K562 (cell line): ENCODE data around the gene RETSAT. TPM values are rescaled to one million over a fixed set of nuclear protein-coding genes. Genes with fewer than 3 reads are reported as not detected.

Source experiments
- ARID1B ChIP-seq: fragments of 450-650 bp; IDR thresholded peaks from 2 replicates; pipeline ENCODE4 v1.6.1; 2016; ENCODE audit warnings: antibody characterized with exemption, mild to moderate bottlenecking, inconsistent platforms
- ASH1L ChIP-seq: fragments of 450-650 bp; IDR thresholded peaks from 2 replicates; pipeline ENCODE4 v1.6.1; 2018; ENCODE audit warnings: borderline replicate concordance, mild to moderate bottlenecking, low read depth; ENCODE audit not compliant: partially characterized antibody
- CBFA2T3 ChIP-seq: fragments of 450-650 bp; IDR thresholded peaks from 2 replicates; pipeline ENCODE4 v1.6.1; 2017
- CEBPZ ChIP-seq: fragments of 150-350 bp; IDR thresholded peaks from 2 replicates; pipeline ENCODE4 v1.6.1; 2014; ENCODE audit warnings: low read depth, mild to moderate bottlenecking, low read length, borderline replicate concordance
- CREBBP ChIP-seq: IDR thresholded peaks from one replicate; pipeline ENCODE4 v1.6.1; 2012; ENCODE audit warnings: low read depth, mild to moderate bottlenecking, control low read depth, inconsistent platforms, low read length
- MAFF ChIP-seq: IDR thresholded peaks from 2 replicates; pipeline ENCODE4 v1.6.1; 2012; ENCODE audit warnings: low read length, improper control_type of control experiment
- MAZ ChIP-seq, 2 experiments: fragments of 450-650 bp in 1 of 2; sonication (generic) in 1 of 2; formaldehyde crosslinking; IDR thresholded peaks in 1 of 2; conservative IDR thresholded peaks in 1 of 2; 2 replicates each; pipeline versions ENCODE4 v1.4.0 to v1.5.0; 2020; ENCODE audit warnings: mild to moderate bottlenecking in 1 of 2, missing genetic modification reagents in 1 of 2
- MNT ChIP-seq, 2 experiments: fragments of 450-650 bp; conservative IDR thresholded peaks; 2 replicates each; pipeline ENCODE4 v1.6.1; 2017; ENCODE audit warnings: mild to moderate bottlenecking in 2 of 2, moderate library complexity in 2 of 2
- MTA2 ChIP-seq: fragments of 450-650 bp; IDR thresholded peaks from 2 replicates; pipeline ENCODE4 v1.6.1; 2016; ENCODE audit warnings: low read depth
- NRF1 ChIP-seq, 2 experiments: fragments of 450-650 bp; IDR thresholded peaks in 1 of 2; conservative IDR thresholded peaks in 1 of 2; 2 replicates each; pipeline ENCODE4 v1.6.1; 2014; ENCODE audit warnings: mild to moderate bottlenecking in 2 of 2
- RFX5 ChIP-seq: IDR thresholded peaks from 2 replicates; pipeline ENCODE4 v1.6.1; 2011; ENCODE audit warnings: low read depth, mild to moderate bottlenecking, improper control_type of control experiment, low read length
- SMAD1 ChIP-seq: fragments of 150-350 bp; IDR thresholded peaks from 2 replicates; pipeline ENCODE4 v1.6.1; 2014; ENCODE audit warnings: low read length, low read depth; ENCODE audit not compliant: partially characterized antibody
- SMARCC2 ChIP-seq: fragments of 450-650 bp; IDR thresholded peaks from 2 replicates; pipeline ENCODE4 v1.6.1; 2017; ENCODE audit warnings: antibody characterized with exemption, moderate library complexity, mild to moderate bottlenecking, low read depth
- ZNF407 ChIP-seq: fragments of 450-650 bp; IDR thresholded peaks from 2 replicates; pipeline ENCODE4 v1.6.1; 2016; ENCODE audit warnings: low read depth
- polyA plus RNA-seq, 8 experiments: library from polyadenylated mRNA; depleted of rRNA in 4 of 8; stranded (reverse) in 5 of 8; unstranded in 3 of 8; fragments of >200 nt; fragmentation: Nextera tagmentation in 2 of 8; fragmentation: Illumina TruSeq in 1 of 8; extraction: Ambion mirVana in 2 of 8; extraction: Trizol in 1 of 8; gene quantifications; 2 replicates each; pipeline versions ENCODE4 v1.2.1 to v1.2.3, GENCODE V29; 2011 to 2014; ENCODE audit warnings: inconsistent platforms in 1 of 8, missing spikeins in 1 of 8
- total RNA-seq, 7 experiments: library from RNA; depleted of rRNA in 6 of 7; stranded (reverse); fragments of >200 nt in 6 of 7; fragmentation: Illumina TruSeq in 2 of 7; extraction: Trizol in 2 of 7; gene quantifications; 2 replicates each; pipeline versions ENCODE4 v1.2.1 to v1.2.3, GENCODE V29; 2011 to 2021; ENCODE audit warnings: low replicate concordance in 1 of 7

RETSAT gene
- total and polyA plus RNA-seq, 9 of the 15 experiments (the other 6 are each of a cell fraction or from before 2014, with no cell fraction given), result 1.9 to 21.6 (median 16.5) TPM

- TF ChIP-seq ZNF407 (0 out of 2 replicates have a peak, but pooled peaks have one; percentile 29), CREBBP (no peak), NRF1 (conservative IDR thresholded peaks at IDR 0.05 in 1 of 2, IDR thresholded peaks at IDR 0.05 in 1 of 2) (0 out of 4 replicates have a peak, but pooled peaks of 1 of the 2 experiments have one; percentile 16), CEBPZ (no peak), MTA2 (no peak), MAZ (CRISPR knock-in tag; conservative IDR thresholded peaks at IDR 0.05 in 1 of 2, IDR thresholded peaks at IDR 0.05 in 1 of 2) (peak in 1 of 2 experiments; percentile 24; a peak in 1 of 4 replicates), RFX5 (no peak), SMAD1 (no peak), MAFF (no peak), MNT (conservative IDR thresholded peaks at IDR 0.05) (peak in 1 of 2 experiments; percentile 39; a peak in 2 of 4 replicates), CBFA2T3 (peak; percentile 70), ARID1B (peak; percentile 83), ASH1L (no peak), SMARCC2 (peak; percentile 39; the same call in 1 of the 2 replicates)
Measured at GRCh38 chr2:85326406-85327159, 27.7 kb downstream of the RETSAT start (continued).
